LHCN-M2 (cell line): ENCODE results near the gene UBXN10. TPM values are rescaled to one million over a fixed set of nuclear protein-coding genes. Genes with fewer than 3 reads are reported as not detected.

Experiments
- DNase-seq: peaks from one replicate; pipeline ENCODE4 v3.0.0-alpha.2; 2012; ENCODE audit warnings: low read depth
- total RNA-seq: library from RNA; depleted of rRNA; stranded (reverse); fragments of >200 nt; gene quantifications from 2 replicates; pipeline ENCODE4 v1.2.3, GENCODE V29; 2014; rRNA removed

The UBXN10 gene
- total RNA-seq, 1 experiment from 2014 or later = not detected

GRCh38 chr1:20234788-20235535, 49.1 kb downstream of the UBXN10 start:
- DNase-seq = no peak

- no peak for DNase-seq
Observed at GRCh38 chr1:20237646-20238045, 51.8 kb downstream of the UBXN10 start.

GRCh38 chr1:20240012-20240411, 54.1 kb downstream of the UBXN10 start:
- DNase-seq = no peak

GRCh38 chr1:20242890-20243479, 57.1 kb downstream of the UBXN10 start:
- DNase-seq = no peak

Other genes starting within 250 kb of the UBXN10 start
- gene PLA2G2A, start 206.5 kb upstream of the UBXN10 start, total RNA-seq = not detected in 2 replicates
- not detected in 2 replicates for gene PLA2G5, start 115.9 kb upstream of the UBXN10 start, total RNA-seq
- not detected in 2 replicates for gene PLA2G2D, start 66.6 kb upstream of the UBXN10 start, total RNA-seq
- gene PLA2G2F, start 46.8 kb upstream of the UBXN10 start, total RNA-seq = not detected in 2 replicates
- not detected in 2 replicates for gene PLA2G2C, start 422 bp downstream of the UBXN10 start, total RNA-seq
- not detected in 2 replicates for gene VWA5B1, start 104.8 kb downstream of the UBXN10 start, total RNA-seq